Endodermal cell (in vitro differentiated cells): Measurements from ENCODE around the gene BPIFA1. TPM values are rescaled to one million over a fixed set of nuclear protein-coding genes. Genes with fewer than 3 reads are reported as not detected.
A peak's percentile ranks its signal among the peaks of the same experiment; 100 is the strongest.

Experiments used
- DNase-seq: peaks from one replicate; pipeline ENCODE4 v3.0.0-alpha.2; 2017
- H3K27ac ChIP-seq: 2 replicates; pipeline ENCODE4 v1.5.1; 2013; ENCODE audit warnings: mild to moderate bottlenecking, low read depth, low read length, moderate library complexity
- H3K27me3 ChIP-seq: 2 replicates; pipeline ENCODE4 v1.6.1; 2013; ENCODE audit warnings: mild to moderate bottlenecking, low read length, moderate library complexity; ENCODE audit not compliant: insufficient read depth, control insufficient read depth, poor library complexity, severe bottlenecking
- H3K36me3 ChIP-seq: 2 replicates; pipeline ENCODE4 v1.7.0; 2013; ENCODE audit warnings: mild to moderate bottlenecking, low read length, moderate library complexity; ENCODE audit not compliant: control insufficient read depth, insufficient read depth
- H3K4me1 ChIP-seq: one replicate; pipeline ENCODE4 v1.7.0; 2013; ENCODE audit warnings: low read length; ENCODE audit not compliant: control insufficient read depth, insufficient read depth
- H3K4me3 ChIP-seq: 2 replicates; pipeline ENCODE4 v1.5.1; 2013; ENCODE audit warnings: mild to moderate bottlenecking, low read length, moderate library complexity
- H3K9ac ChIP-seq: 2 replicates; pipeline ENCODE4 v1.6.1; 2013; ENCODE audit warnings: mild to moderate bottlenecking, low read length, moderate library complexity; ENCODE audit not compliant: poor library complexity, severe bottlenecking; ENCODE audit errors: extremely low read depth
- H3K9me3 ChIP-seq: 2 replicates; pipeline ENCODE4 v1.6.1; 2013; ENCODE audit warnings: mild to moderate bottlenecking, low read length, moderate library complexity; ENCODE audit not compliant: control insufficient read depth
- H3K27ac Mint-ChIP-seq: 2 replicates; pipeline ENCODE4 v1.8.0; 2020; ENCODE audit warnings: mixed read lengths
- H3K27me3 Mint-ChIP-seq: 2 replicates; pipeline ENCODE4 v1.8.0; 2021; ENCODE audit warnings: mild to moderate bottlenecking, mixed read lengths; ENCODE audit not compliant: insufficient read depth
- H3K36me3 Mint-ChIP-seq: 2 replicates; pipeline ENCODE4 v1.8.0; 2020; ENCODE audit warnings: low read depth, mixed read lengths
- H3K4me1 Mint-ChIP-seq: 2 replicates; pipeline ENCODE4 v1.8.0; 2020; ENCODE audit warnings: mixed read lengths
- H3K4me3 Mint-ChIP-seq: 2 replicates; pipeline ENCODE4 v1.8.0; 2020; ENCODE audit warnings: mild to moderate bottlenecking, moderate library complexity, mixed read lengths
- H3K9me3 Mint-ChIP-seq: 2 replicates; pipeline ENCODE4 v1.8.0; 2020; ENCODE audit warnings: mild to moderate bottlenecking, mixed read lengths
- WGBS, 2 experiments: methylation state at CpG; one replicate each; pipeline versions ENCODE4 v1.1.5 to v1.1.7; 2013; ENCODE audit warnings: missing lambda C conversion rate in 2 of 2, mixed read lengths in 1 of 2; ENCODE audit not compliant: insufficient coverage in 1 of 2, insufficient read length in 1 of 2; 5-methylcytosine and 5-hydroxymethylcytosine counted together
- total RNA-seq, 2 donors: library from RNA; stranded (reverse); fragmentation: NEBNext Ultra II Directional in 1 of 2; extraction: Animal tissue kit (Norgen Biotek cat#: 25700) in 1 of 2; gene quantifications; 2 replicates in 1 of 2; 3 replicates in 1 of 2; pipeline ENCODE4 v1.2.1, GENCODE V29; 2021
- TF ChIP-seq, protein P1 (sequence below): fragments of 200-600 bp; sonication (generic); conservative IDR thresholded peaks from 2 replicates; pipeline ENCODE4 v1.5.0; 2021; ENCODE audit warnings: antibody characterized with exemption, mild to moderate bottlenecking

BPIFA1 gene
- total RNA-seq, 2 donors from 2014 or later = 1.4 TPM; not detected in 1

DNA sequence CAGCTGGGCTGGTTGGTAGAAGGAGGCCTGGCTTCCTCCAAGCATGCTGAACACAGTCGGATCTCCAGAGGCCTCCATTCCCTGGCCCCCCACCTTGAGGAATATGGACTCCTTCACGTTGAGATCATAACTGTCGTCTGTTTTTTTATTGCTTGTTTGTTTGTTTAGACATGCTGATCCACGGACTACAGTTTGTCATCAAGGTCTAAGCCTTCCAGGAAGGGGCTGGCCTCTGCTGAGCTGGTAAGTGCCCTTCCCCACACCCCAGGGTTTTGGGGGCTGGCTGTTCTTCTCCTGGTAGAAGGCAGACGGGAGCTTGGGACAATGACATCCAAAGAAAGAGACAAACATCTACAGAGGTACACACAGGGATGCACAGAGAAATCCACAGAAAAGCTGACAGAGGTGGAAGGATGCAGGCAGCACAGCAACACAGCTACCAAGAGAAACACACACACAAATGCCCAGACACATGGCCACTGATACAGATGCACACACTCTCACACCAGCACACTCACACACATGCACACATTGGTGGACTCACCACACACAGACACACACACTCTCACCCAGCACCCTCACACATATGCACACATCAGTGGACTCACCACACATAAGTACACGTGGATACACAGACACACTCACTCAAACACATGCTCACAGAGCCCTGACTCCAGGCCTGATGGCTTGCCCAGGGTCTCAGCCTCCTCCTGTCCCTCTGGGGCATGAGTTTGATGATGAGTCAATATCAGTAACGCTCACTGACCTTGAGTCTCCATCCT is 6.7 kb downstream of the BPIFA1 start:
- no peaks in the 10 kb centered on the region for H3K9me3 ChIP-seq
- no peaks in the 10 kb centered on the region for H3K36me3 ChIP-seq
- no peak overlapping the region for H3K9ac ChIP-seq
- peaks cover 15% of the 10 kb centered on the region for H3K27me3 ChIP-seq
- H3K4me3 Mint-ChIP-seq = no peak overlapping the region
- H3K27ac ChIP-seq = no peak overlapping the region
- WGBS, 2 experiments = 50 to 82% methylated on average over 1 to 7 of the region's 7 CpGs
- TF ChIP-seq, protein P1, sequence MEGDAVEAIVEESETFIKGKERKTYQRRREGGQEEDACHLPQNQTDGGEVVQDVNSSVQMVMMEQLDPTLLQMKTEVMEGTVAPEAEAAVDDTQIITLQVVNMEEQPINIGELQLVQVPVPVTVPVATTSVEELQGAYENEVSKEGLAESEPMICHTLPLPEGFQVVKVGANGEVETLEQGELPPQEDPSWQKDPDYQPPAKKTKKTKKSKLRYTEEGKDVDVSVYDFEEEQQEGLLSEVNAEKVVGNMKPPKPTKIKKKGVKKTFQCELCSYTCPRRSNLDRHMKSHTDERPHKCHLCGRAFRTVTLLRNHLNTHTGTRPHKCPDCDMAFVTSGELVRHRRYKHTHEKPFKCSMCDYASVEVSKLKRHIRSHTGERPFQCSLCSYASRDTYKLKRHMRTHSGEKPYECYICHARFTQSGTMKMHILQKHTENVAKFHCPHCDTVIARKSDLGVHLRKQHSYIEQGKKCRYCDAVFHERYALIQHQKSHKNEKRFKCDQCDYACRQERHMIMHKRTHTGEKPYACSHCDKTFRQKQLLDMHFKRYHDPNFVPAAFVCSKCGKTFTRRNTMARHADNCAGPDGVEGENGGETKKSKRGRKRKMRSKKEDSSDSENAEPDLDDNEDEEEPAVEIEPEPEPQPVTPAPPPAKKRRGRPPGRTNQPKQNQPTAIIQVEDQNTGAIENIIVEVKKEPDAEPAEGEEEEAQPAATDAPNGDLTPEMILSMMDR = no peak
- H3K4me3 ChIP-seq = no peak overlapping the region
- H3K27ac Mint-ChIP-seq = no peak overlapping the region
- no peaks in the 10 kb centered on the region for H3K4me1 ChIP-seq
- peak; percentile 30 for DNase-seq
- no peaks in the 10 kb centered on the region for H3K9me3 Mint-ChIP-seq
- H3K4me1 Mint-ChIP-seq = peaks cover 2% of the 10 kb centered on the region
- no peaks in the 10 kb centered on the region for H3K36me3 Mint-ChIP-seq
- H3K27me3 Mint-ChIP-seq = peaks cover 34% of the 10 kb centered on the region

DNA sequence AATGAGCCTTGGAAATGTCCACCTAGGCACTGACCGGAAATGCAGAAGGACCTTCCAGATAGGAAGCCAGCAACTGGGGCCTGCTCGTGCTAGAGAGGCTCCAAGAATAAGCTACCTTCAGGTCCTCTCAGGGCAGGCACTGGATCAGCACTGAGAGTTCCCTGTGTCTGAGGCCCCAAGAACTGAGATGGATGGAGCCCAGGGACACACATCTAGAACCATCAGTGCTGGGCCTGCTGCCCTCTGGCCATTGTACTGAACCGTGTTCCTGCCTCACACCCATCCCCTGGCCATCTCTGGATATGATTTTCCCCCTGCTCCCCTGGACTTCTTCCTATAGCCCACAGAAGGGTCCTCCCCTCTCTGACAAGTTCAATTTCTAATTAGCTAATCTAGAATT is 10.3 kb downstream of the BPIFA1 start:
- no peak for DNase-seq
- Mint-ChIP-seq H3K4me3 (no peak overlapping the region), H3K9me3 (no peaks in the 10 kb centered on the region), H3K4me1 (no peaks in the 10 kb centered on the region), H3K36me3 (no peaks in the 10 kb centered on the region), H3K27me3 (peaks cover 22% of the 10 kb centered on the region), H3K27ac (no peak overlapping the region)
- no peaks in the 10 kb centered on the region for H3K4me1 ChIP-seq
- WGBS, 2 experiments = 89 to 93% methylated on average over 3 of the region's 3 CpGs
- no peak overlapping the region for H3K27ac ChIP-seq
- H3K9me3 ChIP-seq = no peaks in the 10 kb centered on the region
- no peak overlapping the region for H3K9ac ChIP-seq
- peaks cover 5% of the 10 kb centered on the region for H3K27me3 ChIP-seq
- TF ChIP-seq, protein P1 = no peak
- no peaks in the 10 kb centered on the region for H3K36me3 ChIP-seq
- H3K4me3 ChIP-seq = no peak overlapping the region

DNA sequence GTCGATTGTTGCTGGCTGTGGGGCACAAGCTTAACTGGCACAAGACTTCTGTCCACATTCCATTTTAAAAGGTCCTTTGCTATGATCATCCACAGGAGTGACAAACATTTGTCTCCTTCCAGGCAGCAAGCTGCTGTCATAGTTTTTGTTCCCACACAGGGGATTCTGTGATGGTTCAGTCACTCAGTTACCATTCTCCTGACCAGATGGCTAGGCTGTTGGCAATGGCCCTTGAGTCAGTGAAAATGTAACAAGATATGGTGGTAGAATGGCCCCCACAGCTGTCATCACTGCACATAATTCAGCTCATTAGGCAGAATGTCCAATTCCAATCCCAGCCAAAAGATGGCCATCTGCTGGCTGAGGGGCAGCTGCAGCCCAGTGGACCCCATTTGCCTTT is 13.7 kb downstream of the BPIFA1 start:
- Histone ChIP-seq H3K4me1 (no peaks in the 10 kb centered on the region), H3K27ac (no peak overlapping the region), H3K9ac (no peak overlapping the region), H3K27me3 (no peaks in the 10 kb centered on the region), H3K9me3 (peaks cover 5% of the 10 kb centered on the region), H3K36me3 (no peaks in the 10 kb centered on the region), H3K4me3 (no peak overlapping the region)
- WGBS, 2 experiments = 80 to 92% methylated on average over 1 of the region's 1 CpG
- Mint-ChIP-seq H3K36me3 (no peaks in the 10 kb centered on the region), H3K27me3 (peaks cover 10% of the 10 kb centered on the region), H3K27ac (no peak overlapping the region), H3K4me1 (no peaks in the 10 kb centered on the region), H3K4me3 (no peak overlapping the region), H3K9me3 (peaks cover 3% of the 10 kb centered on the region)
- no peak for DNase-seq
- TF ChIP-seq, protein P1 = no peak
